T-helper 2 cell treated with Interferon-gamma antibody and Interleukin-4, amounts not matched to agents 100 ng/mL and 5 ng/mL, for 36 hours (primary cell): ENCODE results near the gene NPIPB2. TPM values are rescaled to one million over a fixed set of nuclear protein-coding genes. Genes with fewer than 3 reads are reported as not detected.

ENCODE experiments used
- intact Hi-C: fragments of 100-400 bp; cut with micrococcal nuclease; formaldehyde crosslinking; loops from one replicate; pipeline ENCODE4 v1.15.1; 2023
- total RNA-seq: library from RNA; stranded (reverse); gene quantifications from 2 replicates; pipeline ENCODE4 v1.2.3, GENCODE V29; 2022

NPIPB2 gene
- total RNA-seq, 1 donor from 2014 or later = 17.1 TPM

DNA sequence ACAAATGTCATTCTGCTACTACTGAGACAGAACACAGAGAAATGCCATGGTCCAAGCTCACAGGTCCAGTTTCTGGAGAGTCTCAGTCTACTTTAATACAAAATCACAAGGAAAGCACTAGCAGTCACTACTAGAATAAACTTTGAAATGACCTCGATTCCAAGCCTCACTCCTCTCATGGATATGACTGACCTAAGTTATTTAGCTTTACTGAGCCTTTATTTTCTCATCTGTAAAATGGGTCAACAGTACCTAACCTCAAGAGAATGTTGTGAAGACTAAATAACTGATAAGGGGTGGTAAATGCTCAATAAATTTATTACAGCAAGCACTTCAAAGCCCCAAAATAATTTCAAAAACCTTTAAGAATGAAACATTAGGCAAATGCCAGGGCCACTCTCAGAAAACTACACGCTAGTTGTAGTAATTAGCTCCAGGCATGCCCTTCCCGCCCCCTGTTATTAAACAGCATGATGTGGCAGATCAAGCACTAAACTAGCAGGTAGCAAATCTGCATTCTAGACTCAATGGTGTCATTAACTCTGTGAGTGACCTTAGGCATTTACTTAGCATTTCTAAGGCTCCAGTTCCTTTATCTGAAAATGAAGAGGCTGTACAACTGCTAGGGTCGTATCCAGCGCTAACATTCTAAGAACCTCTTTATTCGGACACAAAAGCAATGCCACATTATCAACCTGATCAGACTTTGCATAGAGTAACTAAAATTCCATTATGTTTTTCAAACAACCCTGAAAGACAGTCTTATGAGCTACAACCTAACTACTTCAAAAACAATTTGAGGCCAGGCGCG lies 34.5 kb downstream of the NPIPB2 start:
- intact Hi-C loops = no loop called here

GRCh38 chr16:11903906-11904305 lies 37.9 kb downstream of the NPIPB2 start:
- intact Hi-C loops = no loop called here

GRCh38 chr16:11901091-11901490 lies 40.8 kb downstream of the NPIPB2 start:
- intact Hi-C loops = no loop called here

GRCh38 chr16:11896486-11897176 lies 45.2 kb downstream of the NPIPB2 start:
- intact Hi-C loops = no loop called here

GRCh38 chr16:11893571-11893970 lies 48.3 kb downstream of the NPIPB2 start:
- intact Hi-C loops = no loop called here

GRCh38 chr16:11892761-11893160 lies 49.1 kb downstream of the NPIPB2 start:
- intact Hi-C loops = no loop called here

DNA sequence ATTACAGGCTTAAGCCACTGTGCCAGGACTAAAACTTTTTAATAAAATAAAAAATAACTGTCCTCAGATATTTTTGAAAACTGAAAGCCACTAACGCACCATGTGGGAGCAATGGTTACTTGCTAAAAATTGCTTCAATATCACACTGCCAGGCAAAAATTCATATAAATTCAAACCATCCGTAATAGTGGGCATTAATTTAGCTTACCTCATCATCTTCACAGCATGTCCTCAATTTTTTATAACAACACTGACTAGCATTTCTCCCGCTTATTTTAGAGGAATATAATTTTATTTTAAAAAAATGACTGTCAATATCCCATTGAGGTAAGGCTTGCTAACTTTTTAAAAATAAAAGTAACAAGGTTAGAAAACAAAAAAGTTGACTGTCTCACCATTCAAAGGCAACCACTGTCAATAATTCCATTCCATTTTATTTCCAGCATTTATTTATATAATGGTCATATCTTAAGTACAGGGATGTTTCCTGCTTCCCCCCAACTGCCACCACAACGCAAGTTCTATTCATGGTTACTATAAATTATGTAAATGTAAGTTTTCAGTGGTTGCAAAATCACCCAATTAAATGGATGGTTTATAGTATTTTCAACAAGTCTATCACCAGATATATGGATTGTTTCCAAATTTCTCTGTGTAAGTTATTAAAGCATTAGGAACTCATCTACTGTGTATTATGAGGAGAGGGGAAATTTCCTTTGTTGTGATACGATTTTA lies 51.4 kb downstream of the NPIPB2 start:
- intact Hi-C loops = no loop called here

- intact Hi-C loops = no loop called here
Observed at GRCh38 chr16:11886881-11887280, 55.0 kb downstream of the NPIPB2 start.

DNA sequence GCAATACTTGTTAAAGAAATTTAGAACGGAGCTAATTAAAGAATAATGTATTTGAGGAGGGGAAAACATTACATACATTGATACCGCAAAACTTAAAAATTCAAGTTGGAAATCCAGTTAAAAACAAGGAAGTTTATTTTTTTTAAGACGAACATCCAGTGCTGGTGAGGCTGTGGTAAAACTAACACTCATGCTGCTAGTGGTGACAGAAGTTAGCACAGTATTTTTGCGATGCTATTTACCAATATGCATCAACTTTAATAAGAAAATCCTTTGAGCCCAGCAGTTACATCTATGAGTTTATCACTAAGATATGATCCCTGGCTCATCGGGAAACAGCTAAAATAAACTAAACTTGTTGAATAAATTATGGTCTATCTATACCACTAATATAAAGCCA lies 57.8 kb downstream of the NPIPB2 start:
- intact Hi-C loops = no loop called here

- intact Hi-C loops = no loop called here
Observed at GRCh38 chr16:11880007-11880406, 61.8 kb downstream of the NPIPB2 start.

- intact Hi-C loops = no loop called here
Observed at GRCh38 chr16:11877374-11877773, 64.5 kb downstream of the NPIPB2 start.

Other genes starting within 250 kb of the NPIPB2 start
- 50.8 and 51.1 TPM in 2 replicates for gene TXNDC11, start 199.2 kb downstream of the NPIPB2 start, total RNA-seq
- gene ZC3H7A, start 144.8 kb downstream of the NPIPB2 start, total RNA-seq = 65.0 and 68.5 TPM in 2 replicates
- gene RSL1D1, start 90.5 kb downstream of the NPIPB2 start, total RNA-seq = 195 and 198 TPM in 2 replicates
- 133 and 137 TPM in 2 replicates for gene GSPT1, start 26.1 kb downstream of the NPIPB2 start, total RNA-seq
- gene TNFRSF17, start 23.2 kb upstream of the NPIPB2 start, total RNA-seq = not detected in 2 replicates
- gene SNX29, start 34.7 kb upstream of the NPIPB2 start, total RNA-seq = 13.5 and 15.1 TPM in 2 replicates